Measurements from ENCODE around the gene NTNG2. TPM values are rescaled to one million over a fixed set of nuclear protein-coding genes. Genes with fewer than 3 reads are reported as not detected.

The NTNG2 gene
- total RNA-seq, 2 experiments from 2014 or later = 0.52 to 0.76 TPM

GRCh38 chr9:132221941-132222340, 60.1 kb downstream of the NTNG2 start:
- Mint-ChIP-seq H3K27me3 (ENCODE audit: low read depth) (no peaks in the 10 kb centered on the region), H3K4me3 (no peak overlapping the region), H3K4me1 (ENCODE audit: low read depth) (no peaks in the 10 kb centered on the region), H3K9me3 (no peaks in the 10 kb centered on the region), H3K27ac (no peak overlapping the region), H3K36me3 (ENCODE audit: low read depth) (no peaks in the 10 kb centered on the region)
- intact Hi-C loops (cut with micrococcal nuclease) = no loop called here
- no peak for DNase-seq
- CTCF ChIA-PET = no interaction called here

DNA sequence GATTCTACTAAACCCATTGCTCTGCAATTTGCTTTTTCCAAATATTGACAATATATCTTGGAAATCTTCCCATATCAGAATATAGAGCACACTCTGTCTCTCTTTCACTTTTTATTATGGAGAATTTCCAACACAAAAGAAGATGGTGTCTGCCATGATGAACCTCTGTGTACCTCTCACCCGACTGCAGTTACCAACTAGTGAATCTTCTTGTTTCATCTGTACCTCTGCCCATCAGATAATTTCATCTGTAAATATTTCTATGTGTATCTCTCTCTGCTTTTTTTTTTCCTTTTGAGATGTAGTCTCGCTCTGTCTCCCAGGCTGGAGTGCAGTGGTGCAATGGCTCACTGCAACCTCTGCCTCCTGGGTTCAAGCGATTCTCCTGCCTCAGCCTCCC, 62.8 kb downstream of the NTNG2 start:
- no peaks in the 10 kb centered on the region for H3K27me3 Mint-ChIP-seq (ENCODE audit: low read depth)
- no peaks in the 10 kb centered on the region for H3K4me1 Mint-ChIP-seq (ENCODE audit: low read depth)
- intact Hi-C loops (cut with micrococcal nuclease) = no loop called here
- no peaks in the 10 kb centered on the region for H3K9me3 Mint-ChIP-seq
- no peak overlapping the region for H3K27ac Mint-ChIP-seq
- no peak overlapping the region for H3K4me3 Mint-ChIP-seq
- CTCF ChIA-PET = no interaction called here
- no peak for DNase-seq
- no peaks in the 10 kb centered on the region for H3K36me3 Mint-ChIP-seq (ENCODE audit: low read depth)

DNA sequence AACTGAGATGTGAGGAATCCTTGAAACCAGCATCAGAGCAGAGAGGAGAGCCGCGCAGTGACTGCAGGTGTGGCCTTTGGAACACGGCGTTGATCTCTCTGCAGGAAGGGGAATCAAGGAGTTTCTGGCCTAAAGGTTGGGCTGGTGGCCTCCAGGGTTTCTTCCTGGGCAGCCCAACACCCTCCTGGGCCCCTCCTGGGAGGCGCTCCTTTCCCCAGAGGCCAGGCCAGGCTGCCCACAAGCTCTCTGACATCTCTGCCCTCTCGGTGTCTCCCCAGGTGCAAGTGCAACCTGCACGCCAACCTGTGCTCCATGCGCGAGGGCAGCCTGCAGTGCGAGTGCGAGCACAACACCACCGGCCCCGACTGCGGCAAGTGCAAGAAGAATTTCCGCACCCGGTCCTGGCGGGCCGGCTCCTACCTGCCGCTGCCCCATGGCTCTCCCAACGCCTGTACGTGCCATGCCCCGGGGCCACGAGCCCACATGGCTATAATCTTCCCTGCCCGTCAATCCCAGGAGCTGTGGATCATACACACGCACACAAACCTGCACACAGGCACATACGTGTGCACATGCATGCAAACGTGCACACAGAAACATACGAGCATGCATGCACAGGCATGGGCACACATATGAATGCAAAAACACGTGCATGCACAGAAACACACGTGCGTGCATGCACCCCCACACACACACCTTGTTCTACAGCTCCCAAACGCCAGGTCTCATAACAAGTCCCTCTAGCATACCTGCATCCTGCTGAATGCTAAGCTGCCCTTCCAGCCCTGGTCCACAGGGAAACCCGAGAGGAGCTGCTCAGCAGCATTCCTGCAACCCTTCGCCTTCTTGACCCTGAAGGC, 64.9 kb downstream of the NTNG2 start:
- DNase-seq = no peak
- Mint-ChIP-seq H3K9me3 (no peaks in the 10 kb centered on the region), H3K4me1 (ENCODE audit: low read depth) (no peaks in the 10 kb centered on the region), H3K36me3 (ENCODE audit: low read depth) (no peaks in the 10 kb centered on the region), H3K4me3 (no peak overlapping the region), H3K27ac (no peak overlapping the region), H3K27me3 (ENCODE audit: low read depth) (no peaks in the 10 kb centered on the region)
- intact Hi-C loops (cut with micrococcal nuclease) = no loop called here
- CTCF ChIA-PET = interaction anchor here (0.9 to 1.1 kb wide), 2 partner anchors 9 kb away, joined by 3 read pairs; no protein-coding TSS in a partner anchor

GRCh38 chr9:132228062-132228461, 66.2 kb downstream of the NTNG2 start:
- no peak overlapping the region for H3K27ac Mint-ChIP-seq
- no peaks in the 10 kb centered on the region for H3K36me3 Mint-ChIP-seq (ENCODE audit: low read depth)
- CTCF ChIA-PET = interaction anchor here (1.1 kb wide), 1 partner anchor 8 kb away, joined by 3 read pairs; no protein-coding TSS in a partner anchor
- H3K4me3 Mint-ChIP-seq = no peak overlapping the region
- H3K9me3 Mint-ChIP-seq = no peaks in the 10 kb centered on the region
- H3K4me1 Mint-ChIP-seq (ENCODE audit: low read depth) = no peaks in the 10 kb centered on the region
- intact Hi-C loops (cut with micrococcal nuclease) = no loop called here
- DNase-seq = no peak
- no peaks in the 10 kb centered on the region for H3K27me3 Mint-ChIP-seq (ENCODE audit: low read depth)

DNA sequence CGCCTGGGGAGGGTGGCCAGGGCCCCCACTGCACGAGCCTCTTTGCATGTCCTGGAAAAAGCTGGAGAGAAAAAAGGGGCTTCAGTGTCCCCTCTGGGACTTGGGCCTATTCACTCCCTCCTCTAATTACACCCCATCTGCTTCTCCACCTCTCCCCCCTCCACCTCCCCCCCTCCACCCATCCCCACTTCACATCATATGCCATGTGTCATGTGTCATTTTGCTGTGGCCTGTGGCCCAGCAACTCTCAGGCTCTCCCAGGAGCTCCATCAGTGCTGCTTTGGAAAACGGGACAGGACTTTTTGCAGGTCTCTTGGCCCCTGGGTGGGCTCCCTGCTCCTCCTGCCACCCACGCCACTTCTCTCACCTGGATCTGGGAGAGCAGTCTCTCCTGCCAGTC, 68.7 kb downstream of the NTNG2 start:
- intact Hi-C loops (cut with micrococcal nuclease) = no loop called here
- CTCF ChIA-PET = interaction anchor here (1.2 kb wide), 1 partner anchor 9 kb away, joined by 3 read pairs; no protein-coding TSS in a partner anchor

DNA sequence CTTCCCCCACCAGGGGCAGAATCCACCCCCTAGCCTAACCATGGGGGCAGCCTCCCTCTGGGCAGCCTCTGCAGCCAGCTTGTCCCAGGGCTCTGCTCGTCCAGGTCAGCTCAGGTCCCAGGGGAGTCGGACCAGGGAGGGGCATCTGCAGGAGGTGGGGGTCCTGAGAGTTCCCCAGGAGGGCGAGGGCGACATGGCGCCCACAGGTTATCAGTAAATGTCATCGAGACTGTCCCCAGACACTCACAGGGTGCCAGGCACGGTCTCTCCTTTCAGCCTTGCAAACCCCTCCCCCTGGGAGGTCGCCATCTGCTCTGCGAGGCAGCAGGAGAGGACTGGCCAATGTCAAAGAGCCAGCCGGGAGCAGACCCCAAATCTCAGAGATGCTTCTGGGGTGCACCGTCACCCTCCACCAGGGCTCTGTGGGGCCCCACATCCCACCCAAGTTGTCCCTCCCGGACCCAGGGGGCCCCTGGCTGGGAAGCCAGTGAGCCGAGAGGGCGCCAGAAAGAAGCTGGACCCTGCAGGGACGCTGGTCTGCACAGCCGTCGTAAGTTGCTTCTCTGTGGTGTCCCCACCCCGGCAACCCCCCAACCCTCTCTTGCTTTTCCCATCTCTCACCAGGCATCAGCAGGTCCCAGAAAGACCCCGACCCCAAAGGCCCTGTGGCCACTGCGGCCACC, 69.3 kb downstream of the NTNG2 start:
- CTCF ChIA-PET = interaction anchor here (1.2 kb wide), 1 partner anchor 8 kb away, joined by 3 read pairs; no protein-coding TSS in a partner anchor
- H3K4me3 Mint-ChIP-seq = no peak overlapping the region
- intact Hi-C loops (cut with micrococcal nuclease) = no loop called here
- H3K27ac Mint-ChIP-seq = no peak overlapping the region
- no peaks in the 10 kb centered on the region for H3K36me3 Mint-ChIP-seq (ENCODE audit: low read depth)
- H3K27me3 Mint-ChIP-seq (ENCODE audit: low read depth) = no peaks in the 10 kb centered on the region
- no peaks in the 10 kb centered on the region for H3K4me1 Mint-ChIP-seq (ENCODE audit: low read depth)
- no peaks in the 10 kb centered on the region for H3K9me3 Mint-ChIP-seq
- DNase-seq = no peak

More for the DNA sequence above, 68.7 kb downstream of the NTNG2 start:
- Mint-ChIP-seq H3K4me3 (no peak overlapping the region), H3K4me1 (ENCODE audit: low read depth) (no peaks in the 10 kb centered on the region), H3K27me3 (ENCODE audit: low read depth) (no peaks in the 10 kb centered on the region), H3K9me3 (no peaks in the 10 kb centered on the region), H3K27ac (no peak overlapping the region), H3K36me3 (ENCODE audit: low read depth) (no peaks in the 10 kb centered on the region)
- no peak for DNase-seq

DNA sequence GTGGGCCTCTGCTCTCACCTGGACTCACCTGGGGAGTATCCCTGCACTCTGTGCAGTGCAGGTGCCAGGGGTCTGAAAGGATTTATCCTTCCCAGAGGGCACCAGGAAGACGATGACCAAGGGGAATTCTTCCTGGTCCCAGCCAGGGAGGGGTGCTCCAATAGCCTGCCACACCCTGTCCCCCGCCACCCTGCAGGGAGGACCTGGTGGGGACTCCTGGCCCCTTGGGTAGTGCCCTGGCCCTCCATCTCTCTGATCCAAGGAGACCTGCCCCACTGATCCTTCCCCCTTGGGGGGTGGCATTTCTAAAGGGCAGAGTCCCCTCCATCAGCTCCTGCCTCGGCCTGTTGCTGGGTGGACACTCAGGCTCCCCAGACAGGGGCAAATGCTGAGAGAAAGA, 70.7 kb downstream of the NTNG2 start:
- no peak for DNase-seq
- intact Hi-C loops (cut with micrococcal nuclease) = no loop called here
- H3K27ac Mint-ChIP-seq = no peak overlapping the region
- H3K27me3 Mint-ChIP-seq (ENCODE audit: low read depth) = no peaks in the 10 kb centered on the region
- H3K4me1 Mint-ChIP-seq (ENCODE audit: low read depth) = no peaks in the 10 kb centered on the region
- H3K4me3 Mint-ChIP-seq = no peak overlapping the region
- no peaks in the 10 kb centered on the region for H3K36me3 Mint-ChIP-seq (ENCODE audit: low read depth)
- H3K9me3 Mint-ChIP-seq = no peaks in the 10 kb centered on the region
- CTCF ChIA-PET = interaction anchor here (1.5 to 6.0 kb wide), 2 partner anchors 36 to 61 kb away, joined by 3 to 60 read pairs; no protein-coding TSS in a partner anchor

- no peak overlapping the region for H3K4me3 Mint-ChIP-seq
- no peaks in the 10 kb centered on the region for H3K27me3 Mint-ChIP-seq (ENCODE audit: low read depth)
- H3K27ac Mint-ChIP-seq = no peak overlapping the region
- H3K36me3 Mint-ChIP-seq (ENCODE audit: low read depth) = no peaks in the 10 kb centered on the region
- no peaks in the 10 kb centered on the region for H3K9me3 Mint-ChIP-seq
- DNase-seq = no peak
- CTCF ChIA-PET = interaction anchor here (0.7 to 6.0 kb wide), 6 partner anchors 13 to 360 kb away, joined by 3 to 60 read pairs (median 4); no protein-coding TSS in a partner anchor
- intact Hi-C loops (cut with micrococcal nuclease) = no loop called here
- no peaks in the 10 kb centered on the region for H3K4me1 Mint-ChIP-seq (ENCODE audit: low read depth)
Measured at GRCh38 chr9:132233138-132233537, 71.3 kb downstream of the NTNG2 start.

DNA sequence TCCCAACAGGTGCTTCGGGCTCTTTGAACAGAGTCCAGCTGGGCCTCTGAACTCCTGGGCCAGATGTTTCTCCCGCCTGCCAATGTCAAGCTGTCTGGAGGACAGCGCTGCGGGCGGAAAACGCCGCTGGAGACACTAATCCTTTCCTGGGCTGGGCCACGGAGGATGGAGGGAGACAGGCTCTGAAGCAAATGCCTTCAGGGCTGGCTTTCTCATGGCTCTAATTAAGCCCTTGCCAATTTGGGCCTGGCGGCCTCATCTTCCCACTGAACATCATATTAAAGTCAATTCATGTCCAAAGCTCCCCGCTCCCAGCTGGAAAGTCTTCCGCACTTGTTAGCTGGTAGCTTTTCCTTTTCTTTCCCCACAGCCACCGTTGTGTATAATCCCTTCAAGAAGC, 72.7 kb downstream of the NTNG2 start:
- intact Hi-C loops (cut with micrococcal nuclease) = no loop called here
- CTCF ChIA-PET = interaction anchor here (1.0 to 6.0 kb wide), 5 partner anchors 12 to 470 kb away, joined by 3 to 60 read pairs (median 8); no protein-coding TSS in a partner anchor
- Mint-ChIP-seq H3K36me3 (ENCODE audit: low read depth) (no peaks in the 10 kb centered on the region), H3K9me3 (no peaks in the 10 kb centered on the region), H3K4me3 (no peak overlapping the region), H3K4me1 (ENCODE audit: low read depth) (no peaks in the 10 kb centered on the region), H3K27ac (no peak overlapping the region), H3K27me3 (ENCODE audit: low read depth) (no peaks in the 10 kb centered on the region)
- no peak for DNase-seq

- no peak for DNase-seq
- Mint-ChIP-seq H3K27ac (no peak overlapping the region), H3K4me3 (no peak overlapping the region), H3K9me3 (no peaks in the 10 kb centered on the region), H3K27me3 (ENCODE audit: low read depth) (no peaks in the 10 kb centered on the region), H3K4me1 (ENCODE audit: low read depth) (no peaks in the 10 kb centered on the region), H3K36me3 (ENCODE audit: low read depth) (no peaks in the 10 kb centered on the region)
- CTCF ChIA-PET = interaction anchor here (1.0 to 6.0 kb wide), 12 partner anchors 14 to 476 kb away, joined by 3 to 60 read pairs (median 6); no protein-coding TSS in a partner anchor
- intact Hi-C loops (cut with micrococcal nuclease) = no loop called here
Measured at GRCh38 chr9:132235125-132235524, 73.3 kb downstream of the NTNG2 start.

- CTCF ChIA-PET = interaction anchor here (0.5 to 6.0 kb wide), 29 partner anchors 9 to 862 kb away, joined by 3 to 60 read pairs (median 4); no protein-coding TSS in a partner anchor
- peak; percentile 88 for DNase-seq
- Mint-ChIP-seq H3K4me1 (ENCODE audit: low read depth) (no peaks in the 10 kb centered on the region), H3K9me3 (no peaks in the 10 kb centered on the region), H3K27me3 (ENCODE audit: low read depth) (no peaks in the 10 kb centered on the region), H3K4me3 (no peak overlapping the region), H3K27ac (no peak overlapping the region), H3K36me3 (ENCODE audit: low read depth) (no peaks in the 10 kb centered on the region)
- intact Hi-C loops (cut with micrococcal nuclease) = loop anchor here (1.0 to 2.0 kb wide), 3 partner anchors 66 to 481 kb away; no protein-coding TSS in a partner anchor
Measured at GRCh38 chr9:132235894-132236661, 74.2 kb downstream of the NTNG2 start.

Measured in activated naive CD4-positive, alpha-beta T cell treated with anti-CD3 and anti-CD28 coated beads for 36 hours (primary cell).